Measurements from ENCODE around the gene B3GNT2.

The B3GNT2 gene

GRCh38 chr2:62186156-62186905 is 9.6 kb upstream of the B3GNT2 start:
- H3K9me2 ChIP-seq (replicated peaks; ENCODE audit: low read depth, low read length), result no peaks in the 10 kb centered on the region
- no peak overlapping the region for H3K9ac ChIP-seq (ENCODE audit: low read depth, low read length, poor library complexity, severe bottlenecking)
- H2AFZ ChIP-seq (ENCODE audit: low read length), result no peak overlapping the region
- H4K20me1 ChIP-seq (ENCODE audit: insufficient read depth, low read length, poor library complexity, severe bottlenecking), result no peaks in the 10 kb centered on the region
- H3K4me1 ChIP-seq (ENCODE audit: insufficient read depth, low read length, poor library complexity, severe bottlenecking), result peaks cover 82% of the 10 kb centered on the region
- H3K36me3 ChIP-seq (ENCODE audit: insufficient read depth, low read length), result no peaks in the 10 kb centered on the region
- H3K4me2 ChIP-seq (ENCODE audit: low read depth, low read length, poor library complexity, severe bottlenecking), result no peak overlapping the region
- H3K9me3 ChIP-seq (ENCODE audit: insufficient read depth, low read depth, low read length), result no peaks in the 10 kb centered on the region
- no peak for TF ChIP-seq EZH2phosphoT487 (IDR thresholded peaks at IDR 0.05; ENCODE audit: borderline replicate concordance)
- TF ChIP-seq CTCF (conservative IDR thresholded peaks at IDR 0.05; ENCODE audit: low read length), result no peak
- peaks cover 89% of the 10 kb centered on the region for H3K79me2 ChIP-seq (ENCODE audit: insufficient read depth, low read length)
- no peaks in the 10 kb centered on the region for H3K27me3 ChIP-seq (ENCODE audit: insufficient read depth, low read length, poor library complexity, severe bottlenecking)
- peaks cover 11% of the 10 kb centered on the region for H3F3A ChIP-seq (ENCODE audit: low read depth)
- no peak overlapping the region for H3K4me3 ChIP-seq (ENCODE audit: low read length, poor library complexity, severe bottlenecking)

GRCh38 chr2:62187246-62187645 is 8.7 kb upstream of the B3GNT2 start:
- Histone ChIP-seq H3K4me3 (ENCODE audit: low read length, poor library complexity, severe bottlenecking) (no peak overlapping the region), H3K9me3 (ENCODE audit: insufficient read depth, low read depth, low read length) (no peaks in the 10 kb centered on the region), H3K36me3 (ENCODE audit: insufficient read depth, low read length) (no peaks in the 10 kb centered on the region), H3K9me2 (replicated peaks; ENCODE audit: low read depth, low read length) (no peaks in the 10 kb centered on the region), H3K27me3 (ENCODE audit: insufficient read depth, low read length, poor library complexity, severe bottlenecking) (no peaks in the 10 kb centered on the region), H3K4me1 (ENCODE audit: insufficient read depth, low read length, poor library complexity, severe bottlenecking) (peaks cover 82% of the 10 kb centered on the region), H3F3A (ENCODE audit: low read depth) (peaks cover 4% of the 10 kb centered on the region), H4K20me1 (ENCODE audit: insufficient read depth, low read length, poor library complexity, severe bottlenecking) (no peaks in the 10 kb centered on the region), H3K79me2 (ENCODE audit: insufficient read depth, low read length) (peaks cover 94% of the 10 kb centered on the region), H3K9ac (ENCODE audit: low read depth, low read length, poor library complexity, severe bottlenecking) (no peak overlapping the region), H3K4me2 (ENCODE audit: low read depth, low read length, poor library complexity, severe bottlenecking) (no peak overlapping the region), H2AFZ (ENCODE audit: low read length) (no peak overlapping the region)
- TF ChIP-seq EZH2phosphoT487 (IDR thresholded peaks at IDR 0.05; ENCODE audit: borderline replicate concordance), result no peak
- TF ChIP-seq CTCF (conservative IDR thresholded peaks at IDR 0.05; ENCODE audit: low read length), result no peak

GRCh38 chr2:62188416-62188815 is 7.5 kb upstream of the B3GNT2 start:
- Histone ChIP-seq H3K4me1 (ENCODE audit: insufficient read depth, low read length, poor library complexity, severe bottlenecking) (peaks cover 80% of the 10 kb centered on the region), H3K36me3 (ENCODE audit: insufficient read depth, low read length) (no peaks in the 10 kb centered on the region), H3K9ac (ENCODE audit: low read depth, low read length, poor library complexity, severe bottlenecking) (no peak overlapping the region), H3K9me3 (ENCODE audit: insufficient read depth, low read depth, low read length) (no peaks in the 10 kb centered on the region), H3K4me3 (ENCODE audit: low read length, poor library complexity, severe bottlenecking) (no peak overlapping the region), H3K9me2 (replicated peaks; ENCODE audit: low read depth, low read length) (no peaks in the 10 kb centered on the region), H3F3A (ENCODE audit: low read depth) (no peaks in the 10 kb centered on the region), H4K20me1 (ENCODE audit: insufficient read depth, low read length, poor library complexity, severe bottlenecking) (no peaks in the 10 kb centered on the region), H3K27me3 (ENCODE audit: insufficient read depth, low read length, poor library complexity, severe bottlenecking) (no peaks in the 10 kb centered on the region), H3K4me2 (ENCODE audit: low read depth, low read length, poor library complexity, severe bottlenecking) (no peak overlapping the region), H2AFZ (ENCODE audit: low read length) (no peak overlapping the region), H3K79me2 (ENCODE audit: insufficient read depth, low read length) (peaks cover 93% of the 10 kb centered on the region)
- TF ChIP-seq CTCF (conservative IDR thresholded peaks at IDR 0.05; ENCODE audit: low read length) (no peak), EZH2phosphoT487 (IDR thresholded peaks at IDR 0.05; ENCODE audit: borderline replicate concordance) (no peak)

Measured in Loucy (cell line).